Subcutaneous adipose tissue (tissue), 4 donors: ENCODE measurements around the gene ITGB7. TPM values are rescaled to one million over a fixed set of nuclear protein-coding genes. Genes with fewer than 3 reads are reported as not detected.

Experiments
- total RNA-seq, 4 donors: library from RNA; depleted of rRNA; stranded (reverse); fragments of >200 nt; gene quantifications; one replicate each; pipeline ENCODE4 v1.1.0, GENCODE V29; 2016
- TF ChIP-seq, protein P1 (sequence below): fragments of 450-650 bp; IDR thresholded peaks from one replicate; pipeline ENCODE4 v1.5.1; 2016; ENCODE audit warnings: low read depth, mild to moderate bottlenecking, control low read depth, antibody characterized with exemption, moderate library complexity

The ITGB7 gene
- total RNA-seq, 4 donors from 2014 or later = 0.49 to 8.1 (median 3.0) TPM

DNA sequence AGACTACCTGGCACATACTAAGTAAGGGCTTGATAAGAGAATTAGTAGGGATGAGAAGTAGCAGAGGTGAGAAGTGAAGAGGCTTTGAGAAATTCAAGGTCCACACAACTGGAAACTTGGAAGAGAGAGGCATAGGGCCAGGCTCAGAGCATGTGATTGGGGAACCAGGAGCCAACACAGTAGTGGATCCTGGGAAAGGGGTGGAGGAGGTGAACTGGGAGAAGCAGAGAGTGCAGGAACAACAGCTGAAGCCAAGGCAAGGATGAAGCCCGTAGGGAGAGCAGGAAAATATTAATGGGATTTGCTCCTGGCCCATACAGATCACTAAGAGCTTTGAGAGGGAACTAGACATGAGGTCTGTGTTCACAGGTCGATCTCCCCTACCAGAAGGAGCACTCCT lies 1.4 kb upstream of the ITGB7 start:
- TF ChIP-seq, protein P1, sequence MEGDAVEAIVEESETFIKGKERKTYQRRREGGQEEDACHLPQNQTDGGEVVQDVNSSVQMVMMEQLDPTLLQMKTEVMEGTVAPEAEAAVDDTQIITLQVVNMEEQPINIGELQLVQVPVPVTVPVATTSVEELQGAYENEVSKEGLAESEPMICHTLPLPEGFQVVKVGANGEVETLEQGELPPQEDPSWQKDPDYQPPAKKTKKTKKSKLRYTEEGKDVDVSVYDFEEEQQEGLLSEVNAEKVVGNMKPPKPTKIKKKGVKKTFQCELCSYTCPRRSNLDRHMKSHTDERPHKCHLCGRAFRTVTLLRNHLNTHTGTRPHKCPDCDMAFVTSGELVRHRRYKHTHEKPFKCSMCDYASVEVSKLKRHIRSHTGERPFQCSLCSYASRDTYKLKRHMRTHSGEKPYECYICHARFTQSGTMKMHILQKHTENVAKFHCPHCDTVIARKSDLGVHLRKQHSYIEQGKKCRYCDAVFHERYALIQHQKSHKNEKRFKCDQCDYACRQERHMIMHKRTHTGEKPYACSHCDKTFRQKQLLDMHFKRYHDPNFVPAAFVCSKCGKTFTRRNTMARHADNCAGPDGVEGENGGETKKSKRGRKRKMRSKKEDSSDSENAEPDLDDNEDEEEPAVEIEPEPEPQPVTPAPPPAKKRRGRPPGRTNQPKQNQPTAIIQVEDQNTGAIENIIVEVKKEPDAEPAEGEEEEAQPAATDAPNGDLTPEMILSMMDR = no peak

DNA sequence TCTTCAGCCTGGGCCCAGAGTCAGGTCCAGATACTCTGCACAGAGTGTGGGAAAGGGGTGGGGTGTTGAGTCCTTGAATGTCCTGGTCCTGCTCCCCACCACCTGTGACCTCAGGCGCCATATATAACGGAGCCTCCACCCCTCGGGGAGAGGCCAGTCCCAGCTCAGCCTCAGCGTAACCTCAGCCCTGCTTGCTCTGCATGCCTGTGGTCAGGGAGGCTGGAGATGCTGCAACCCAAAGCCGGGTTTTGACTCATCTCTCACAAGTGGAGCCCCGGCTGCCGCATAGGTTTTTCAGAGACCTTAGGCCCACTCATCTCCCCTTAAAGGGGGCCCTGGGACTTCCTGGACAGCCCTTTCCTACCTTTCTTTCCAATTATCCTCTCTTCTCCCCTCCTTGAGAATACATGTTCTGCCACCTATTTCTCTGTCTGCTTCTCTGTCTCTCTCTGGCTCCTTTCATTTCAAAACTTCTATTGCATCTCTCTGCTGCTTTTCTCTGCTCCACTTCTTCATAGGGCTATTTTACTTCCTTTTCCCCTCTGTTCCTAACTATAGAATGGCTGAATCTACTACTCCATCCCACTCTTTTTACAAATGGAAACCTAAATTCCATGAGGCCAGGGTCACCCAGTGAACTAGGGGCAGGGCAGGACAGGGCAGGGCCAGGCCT lies 1.2 kb downstream of the ITGB7 start:
- TF ChIP-seq, protein P1 = no peak

DNA sequence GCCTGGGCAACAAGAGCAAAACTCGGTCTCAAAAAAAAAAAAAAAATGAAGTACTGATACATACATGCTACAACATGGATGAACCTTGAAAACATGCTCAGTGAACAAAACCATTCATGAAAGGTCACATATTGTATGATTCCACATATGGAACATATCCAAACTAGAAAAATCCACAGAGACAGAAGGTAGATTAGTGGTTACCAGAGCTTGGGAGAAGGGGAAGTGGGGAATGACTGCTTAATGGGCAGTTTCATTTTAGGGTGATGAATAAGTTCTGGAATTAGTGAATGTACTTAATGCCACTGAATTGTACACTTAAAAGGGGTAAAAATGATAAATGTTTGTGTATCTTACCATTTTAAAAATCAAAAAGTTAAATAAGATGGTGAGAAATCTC lies 2.7 kb downstream of the ITGB7 start:
- TF ChIP-seq, protein P1 = no peak

DNA sequence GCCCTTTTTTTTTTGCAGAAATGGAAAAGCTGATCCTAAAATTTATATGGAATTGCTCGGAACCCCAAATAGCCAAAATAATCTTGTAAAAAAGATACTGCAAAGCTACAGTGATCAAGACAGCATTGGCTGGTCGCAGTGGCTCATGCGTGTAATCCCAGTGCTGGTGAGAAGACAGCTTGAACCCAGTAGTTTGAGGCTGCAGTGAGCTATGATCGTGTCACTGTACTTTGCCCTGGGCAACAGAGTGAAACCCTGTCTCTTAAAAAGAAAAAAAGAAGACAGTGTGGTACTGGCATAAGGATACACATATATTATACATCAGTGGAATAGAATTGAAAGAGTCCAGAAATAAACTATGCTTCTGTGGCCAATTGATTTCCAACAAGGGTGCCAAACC lies 5.4 kb downstream of the ITGB7 start:
- TF ChIP-seq, protein P1 = no peak

DNA sequence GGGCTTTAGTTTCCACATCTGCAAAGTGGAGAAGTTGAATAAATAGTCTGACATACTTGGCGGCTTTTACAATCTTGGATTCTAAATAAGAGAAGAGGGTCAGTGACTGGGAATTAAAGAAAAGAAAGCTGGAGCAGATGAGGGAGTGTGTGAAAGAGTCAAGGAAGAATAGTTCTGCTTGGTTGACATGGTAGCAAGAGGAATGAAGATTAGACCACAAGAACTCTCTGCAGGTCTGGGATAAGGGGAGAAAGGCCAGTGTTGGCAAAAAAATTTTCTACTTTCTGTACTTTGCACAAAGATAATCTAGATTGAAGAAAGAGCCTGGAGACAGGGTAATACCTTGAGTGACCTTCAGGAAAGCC lies 5.9 kb downstream of the ITGB7 start:
- TF ChIP-seq, protein P1 = no peak

DNA sequence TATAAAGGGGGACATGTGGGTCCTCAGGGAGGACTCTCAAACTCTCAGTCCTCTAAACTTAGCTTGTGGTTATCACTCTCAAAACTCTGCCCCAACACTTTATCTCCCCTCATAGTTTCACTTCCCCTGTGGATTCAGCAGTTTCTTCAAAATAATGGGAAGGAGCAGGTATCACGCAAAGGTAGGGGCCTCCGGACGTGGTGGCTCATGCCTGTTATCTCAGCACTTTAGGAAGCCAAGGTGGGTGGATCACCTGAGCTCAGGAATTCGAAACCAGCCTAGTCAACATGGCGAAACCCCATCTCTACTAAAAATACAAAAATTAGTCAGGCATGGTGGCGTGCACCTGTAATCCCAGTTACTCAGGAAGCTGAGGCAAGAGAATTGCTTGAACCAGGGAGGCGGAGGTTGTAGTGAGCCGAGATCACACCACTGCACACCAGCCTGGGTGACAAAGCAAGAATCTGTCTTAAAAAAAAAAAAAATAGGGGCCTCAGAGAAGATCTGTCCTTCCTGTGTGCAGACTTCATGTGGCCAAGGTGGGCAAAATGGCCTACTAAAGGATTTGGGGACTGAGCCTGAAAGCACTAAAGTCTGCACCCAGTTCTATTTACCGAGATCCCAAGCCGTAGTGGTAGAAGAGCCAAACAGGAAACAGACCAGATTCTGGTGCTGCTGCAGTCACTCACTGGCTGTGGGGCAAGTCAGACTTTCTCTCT lies 6.4 kb downstream of the ITGB7 start:
- TF ChIP-seq, protein P1 = no peak

DNA sequence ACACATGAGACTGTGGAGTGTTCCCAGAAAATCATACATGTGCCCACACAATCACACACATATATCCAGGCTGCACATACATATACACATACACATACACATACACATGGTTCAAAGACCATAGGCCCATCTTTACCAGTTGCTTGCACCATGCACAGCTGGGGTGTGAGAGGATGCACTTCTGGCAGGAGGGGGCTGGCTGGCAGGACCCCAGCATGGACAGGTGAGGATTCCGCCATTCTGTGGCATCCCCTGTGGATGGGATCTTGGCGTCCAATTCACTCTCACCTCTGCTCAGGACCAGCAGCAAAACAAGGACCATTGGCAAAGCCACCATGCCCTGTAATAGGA lies 7.0 kb downstream of the ITGB7 start:
- TF ChIP-seq, protein P1 = no peak
